IPS DF 6.9 (cell line): ENCODE results near the gene PRKACA.

ENCODE experiments used
- DNase-seq: peaks from one replicate; pipeline ENCODE4 v3.0.0-alpha.2; 2013; ENCODE audit warnings: low read depth, low spot score
- H3K27ac ChIP-seq: one replicate; pipeline ENCODE4 v1.5.1; 2013; ENCODE audit warnings: low read length, control low read depth
- H3K27me3 ChIP-seq: 2 replicates; pipeline ENCODE4 v1.6.1; 2013; ENCODE audit warnings: mild to moderate bottlenecking, low read length; ENCODE audit not compliant: control insufficient read depth, insufficient read depth
- H3K36me3 ChIP-seq: 2 replicates; pipeline ENCODE4 v1.6.1; 2013; ENCODE audit warnings: low read length; ENCODE audit not compliant: control insufficient read depth, insufficient read depth
- H3K4me1 ChIP-seq: 2 replicates; pipeline ENCODE4 v1.6.1; 2013; ENCODE audit warnings: low read length; ENCODE audit not compliant: control insufficient read depth, insufficient read depth
- H3K4me3 ChIP-seq: 2 replicates; pipeline ENCODE4 v1.5.1; 2013; ENCODE audit warnings: mild to moderate bottlenecking, low read length
- H3K9me3 ChIP-seq: 2 replicates; pipeline ENCODE4 v1.6.1; 2013; ENCODE audit warnings: low read length, inconsistent platforms; ENCODE audit not compliant: control insufficient read depth, insufficient read depth
- WGBS: extraction: QIAGEN DNeasy Blood & Tissue Kit; methylation state at CpG from one replicate; pipeline ENCODE4 v1.1.7; 2013; ENCODE audit warnings: mixed read lengths, missing lambda C conversion rate; ENCODE audit not compliant: insufficient read length, insufficient coverage; 5-methylcytosine and 5-hydroxymethylcytosine counted together

PRKACA gene

GRCh38 chr19:14158276-14159023 is 40.9 kb upstream of the PRKACA start:
- Histone ChIP-seq H3K36me3 (peaks cover 69% of the 10 kb centered on the region), H3K9me3 (no peaks in the 10 kb centered on the region), H3K27me3 (no peaks in the 10 kb centered on the region), H3K27ac (no peak overlapping the region), H3K4me3 (no peak overlapping the region), H3K4me1 (no peaks in the 10 kb centered on the region; the same call in 1 of the 2 replicates)
- no peak for DNase-seq
- no CpG with 5 or more reads among the region's 16 CpGs for WGBS

GRCh38 chr19:14156971-14157717 is 39.6 kb upstream of the PRKACA start:
- no CpG with 5 or more reads among the region's 26 CpGs for WGBS
- no peak overlapping the region for H3K27ac ChIP-seq
- H3K36me3 ChIP-seq = peaks cover 69% of the 10 kb centered on the region
- no peaks in the 10 kb centered on the region; the same call in 1 of the 2 replicates for H3K4me1 ChIP-seq
- no peak overlapping the region for H3K4me3 ChIP-seq
- no peak for DNase-seq
- no peaks in the 10 kb centered on the region for H3K27me3 ChIP-seq
- no peaks in the 10 kb centered on the region for H3K9me3 ChIP-seq

- peaks cover 62% of the 10 kb centered on the region for H3K36me3 ChIP-seq
Measured at GRCh38 chr19:14156122-14156521, 38.6 kb upstream of the PRKACA start.

GRCh38 chr19:14155371-14155770 is 37.8 kb upstream of the PRKACA start:
- peaks cover 59% of the 10 kb centered on the region for H3K36me3 ChIP-seq

More at GRCh38 chr19:14156122-14156521, 38.6 kb upstream of the PRKACA start:
- Histone ChIP-seq H3K9me3 (no peaks in the 10 kb centered on the region), H3K4me3 (no peak overlapping the region), H3K4me1 (no peaks in the 10 kb centered on the region; the same call in 1 of the 2 replicates), H3K27me3 (no peaks in the 10 kb centered on the region), H3K27ac (no peak overlapping the region)
- no CpG with 5 or more reads among the region's 12 CpGs for WGBS
- DNase-seq = no peak

GRCh38 chr19:14152713-14153112 is 35.2 kb upstream of the PRKACA start:
- Histone ChIP-seq H3K27ac (no peak overlapping the region), H3K9me3 (no peaks in the 10 kb centered on the region), H3K27me3 (no peaks in the 10 kb centered on the region), H3K4me1 (peaks cover 3% of the 10 kb centered on the region; the same call in 1 of the 2 replicates), H3K4me3 (no peak overlapping the region), H3K36me3 (peaks cover 34% of the 10 kb centered on the region)
- no peak for DNase-seq
- no CpG with 5 or more reads among the region's 12 CpGs for WGBS

More at GRCh38 chr19:14155371-14155770, 37.8 kb upstream of the PRKACA start:
- DNase-seq = no peak
- H3K4me3 ChIP-seq = no peak overlapping the region
- no peaks in the 10 kb centered on the region; the same call in 1 of the 2 replicates for H3K4me1 ChIP-seq
- no peaks in the 10 kb centered on the region for H3K9me3 ChIP-seq
- H3K27me3 ChIP-seq = no peaks in the 10 kb centered on the region
- no peak overlapping the region for H3K27ac ChIP-seq
- WGBS = no CpG with 5 or more reads among the region's 17 CpGs

GRCh38 chr19:14150770-14151661 is 33.5 kb upstream of the PRKACA start:
- Histone ChIP-seq H3K27me3 (no peaks in the 10 kb centered on the region), H3K9me3 (no peaks in the 10 kb centered on the region), H3K36me3 (peaks cover 18% of the 10 kb centered on the region), H3K4me3 (no peak overlapping the region), H3K27ac (no peak overlapping the region), H3K4me1 (peaks cover 3% of the 10 kb centered on the region; the same call in 1 of the 2 replicates)
- no peak for DNase-seq
- no CpG with 5 or more reads among the region's 47 CpGs for WGBS

- no peaks in the 10 kb centered on the region for H3K27me3 ChIP-seq
- no peaks in the 10 kb centered on the region for H3K9me3 ChIP-seq
- H3K4me1 ChIP-seq = peaks cover 3% of the 10 kb centered on the region; the same call in 1 of the 2 replicates
- no CpG with 5 or more reads among the region's 10 CpGs for WGBS
- no peak overlapping the region for H3K4me3 ChIP-seq
- H3K27ac ChIP-seq = no peak overlapping the region
- H3K36me3 ChIP-seq = peaks cover 15% of the 10 kb centered on the region
- no peak for DNase-seq
Measured at GRCh38 chr19:14150041-14150769, 32.6 kb upstream of the PRKACA start.

GRCh38 chr19:14149509-14149994 is 32.0 kb upstream of the PRKACA start:
- H3K9me3 ChIP-seq = no peaks in the 10 kb centered on the region
- H3K36me3 ChIP-seq = peaks cover 11% of the 10 kb centered on the region
- H3K27ac ChIP-seq = no peak overlapping the region
- no CpG with 5 or more reads among the region's 21 CpGs for WGBS
- H3K27me3 ChIP-seq = no peaks in the 10 kb centered on the region
- DNase-seq = no peak
- H3K4me3 ChIP-seq = no peak overlapping the region
- peaks cover 3% of the 10 kb centered on the region; the same call in 1 of the 2 replicates for H3K4me1 ChIP-seq

- Histone ChIP-seq H3K27me3 (no peaks in the 10 kb centered on the region), H3K27ac (no peak overlapping the region), H3K4me3 (no peak overlapping the region), H3K4me1 (peaks cover 3% of the 10 kb centered on the region; the same call in 1 of the 2 replicates), H3K36me3 (peaks cover 8% of the 10 kb centered on the region; the same call in 1 of the 2 replicates), H3K9me3 (no peaks in the 10 kb centered on the region)
- WGBS = no CpG with 5 or more reads among the region's 13 CpGs
- no peak for DNase-seq
Measured at GRCh38 chr19:14148751-14149410, 31.3 kb upstream of the PRKACA start.
